K562 (cell line): Measurements from ENCODE around the gene DMAC2L. TPM values are rescaled to one million over a fixed set of nuclear protein-coding genes. Genes with fewer than 3 reads are reported as not detected.

Source experiments
- ATF3 ChIP-seq, 2 experiments: fragments of 450-650 bp in 1 of 2; sonication (generic) in 1 of 2; formaldehyde crosslinking in 1 of 2; IDR thresholded peaks in 1 of 2; conservative IDR thresholded peaks in 1 of 2; 2 replicates each; pipeline versions ENCODE4 v1.6.1 to v1.8.1; 2016 to 2023; ENCODE audit warnings: mild to moderate bottlenecking in 2 of 2, moderate library complexity in 2 of 2, inconsistent platforms in 1 of 2, missing genetic modification reagents in 1 of 2
- BACH1 ChIP-seq: fragments of 200-800 bp; sonication (Bioruptor generic); IDR thresholded peaks from 2 replicates; pipeline ENCODE4 v1.6.1; 2016; ENCODE audit warnings: missing genetic modification characterization, missing compliant biosample characterization
- FOXP1 ChIP-seq: sonication (generic); formaldehyde crosslinking; IDR thresholded peaks from 2 replicates; pipeline ENCODE4 v1.8.0; 2022; ENCODE audit warnings: mild to moderate bottlenecking, missing genetic modification reagents
- MIER1 ChIP-seq: fragments of 450-650 bp; IDR thresholded peaks from 2 replicates; pipeline ENCODE4 v1.6.1; 2016; ENCODE audit warnings: antibody characterized with exemption, mild to moderate bottlenecking, low read depth
- U2AF2 ChIP-seq: fragments of 200-400 bp; formaldehyde crosslinking; optimal IDR thresholded peaks from 2 replicates; pipeline ENCODE3; 2017; ENCODE audit warnings: low read depth, mild to moderate bottlenecking, low read length
- ZNF253 ChIP-seq: fragments of 250-450 bp; sonication (Bioruptor Pico); conservative IDR thresholded peaks from 2 replicates; pipeline ENCODE4 v1.6.1; 2021; ENCODE audit warnings: mild to moderate bottlenecking
- ZNF282 ChIP-seq: sonication (generic); formaldehyde crosslinking; IDR thresholded peaks from 2 replicates; pipeline ENCODE4 v1.8.1; 2023; ENCODE audit warnings: missing genetic modification reagents
- ZNF398 ChIP-seq: fragments of 250-450 bp; sonication (Bioruptor Pico); IDR thresholded peaks from 2 replicates; pipeline ENCODE4 v1.8.0; 2021; ENCODE audit warnings: moderate library complexity, mild to moderate bottlenecking, inconsistent platforms
- polyA plus RNA-seq, 8 experiments: library from polyadenylated mRNA; depleted of rRNA in 4 of 8; stranded (reverse) in 5 of 8; unstranded in 3 of 8; fragments of >200 nt; fragmentation: Nextera tagmentation in 2 of 8; fragmentation: Illumina TruSeq in 1 of 8; extraction: Ambion mirVana in 2 of 8; extraction: Trizol in 1 of 8; gene quantifications; 2 replicates each; pipeline versions ENCODE4 v1.2.1 to v1.2.3, GENCODE V29; 2011 to 2014; ENCODE audit warnings: inconsistent platforms in 1 of 8, missing spikeins in 1 of 8
- total RNA-seq, 7 experiments: library from RNA; depleted of rRNA in 6 of 7; stranded (reverse); fragments of >200 nt in 6 of 7; fragmentation: Illumina TruSeq in 2 of 7; extraction: Trizol in 2 of 7; gene quantifications; 2 replicates each; pipeline versions ENCODE4 v1.2.1 to v1.2.3, GENCODE V29; 2011 to 2021; ENCODE audit warnings: low replicate concordance in 1 of 7
- TF ChIP-seq, protein P1 (sequence below): fragments of 450-650 bp; IDR thresholded peaks from 2 replicates; pipeline ENCODE4 v1.6.1; 2016; ENCODE audit warnings: mild to moderate bottlenecking, moderate library complexity
- TF ChIP-seq, protein P2 (sequence below): fragments of 250-450 bp; sonication (Bioruptor Pico); IDR thresholded peaks from 2 replicates; pipeline ENCODE4 v1.8.0; 2022; ENCODE audit warnings: moderate library complexity, mild to moderate bottlenecking, inconsistent platforms
- TF ChIP-seq, protein P3 (sequence below): fragments of 250-450 bp; sonication (Bioruptor Pico); IDR thresholded peaks from 2 replicates; pipeline ENCODE4 v1.4.0; 2020

The DMAC2L gene
- total and polyA plus RNA-seq, 9 of the 15 experiments (the other 6 are each of a cell fraction or from before 2014, with no cell fraction given), result 4.0 to 37.2 (median 9.3) TPM

DNA sequence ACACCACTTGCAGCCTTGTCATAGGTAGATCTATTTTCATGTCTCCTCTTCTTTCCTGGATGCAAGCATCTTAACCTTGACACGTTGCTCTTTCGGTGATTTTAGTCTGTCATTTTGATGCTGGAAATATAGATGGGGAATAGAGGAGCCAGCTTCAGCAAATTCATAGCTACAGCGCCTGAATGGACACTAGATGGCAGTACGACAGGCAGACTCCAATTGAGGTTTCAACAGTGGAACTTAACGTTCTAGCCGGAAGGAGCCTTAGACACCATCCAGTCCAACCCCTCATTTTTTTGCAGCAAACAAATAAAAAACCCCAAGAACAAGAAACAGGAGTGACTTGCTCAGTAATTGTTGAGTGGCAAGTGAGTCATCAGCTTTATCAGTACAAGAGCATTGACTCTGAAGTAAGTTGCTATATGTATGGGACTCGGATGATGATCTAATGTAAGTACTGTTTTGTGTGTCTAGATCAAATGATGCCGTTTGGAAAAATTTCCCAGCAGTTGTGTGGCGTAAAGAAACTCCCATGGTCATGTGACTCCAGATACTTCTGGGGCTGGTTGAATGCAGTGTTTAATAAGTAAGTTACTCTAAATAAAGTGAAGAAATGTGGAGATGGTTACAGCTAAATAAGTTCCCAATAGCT, 9.0 kb downstream of the DMAC2L start (continued):
- TF ChIP-seq, protein P1, sequence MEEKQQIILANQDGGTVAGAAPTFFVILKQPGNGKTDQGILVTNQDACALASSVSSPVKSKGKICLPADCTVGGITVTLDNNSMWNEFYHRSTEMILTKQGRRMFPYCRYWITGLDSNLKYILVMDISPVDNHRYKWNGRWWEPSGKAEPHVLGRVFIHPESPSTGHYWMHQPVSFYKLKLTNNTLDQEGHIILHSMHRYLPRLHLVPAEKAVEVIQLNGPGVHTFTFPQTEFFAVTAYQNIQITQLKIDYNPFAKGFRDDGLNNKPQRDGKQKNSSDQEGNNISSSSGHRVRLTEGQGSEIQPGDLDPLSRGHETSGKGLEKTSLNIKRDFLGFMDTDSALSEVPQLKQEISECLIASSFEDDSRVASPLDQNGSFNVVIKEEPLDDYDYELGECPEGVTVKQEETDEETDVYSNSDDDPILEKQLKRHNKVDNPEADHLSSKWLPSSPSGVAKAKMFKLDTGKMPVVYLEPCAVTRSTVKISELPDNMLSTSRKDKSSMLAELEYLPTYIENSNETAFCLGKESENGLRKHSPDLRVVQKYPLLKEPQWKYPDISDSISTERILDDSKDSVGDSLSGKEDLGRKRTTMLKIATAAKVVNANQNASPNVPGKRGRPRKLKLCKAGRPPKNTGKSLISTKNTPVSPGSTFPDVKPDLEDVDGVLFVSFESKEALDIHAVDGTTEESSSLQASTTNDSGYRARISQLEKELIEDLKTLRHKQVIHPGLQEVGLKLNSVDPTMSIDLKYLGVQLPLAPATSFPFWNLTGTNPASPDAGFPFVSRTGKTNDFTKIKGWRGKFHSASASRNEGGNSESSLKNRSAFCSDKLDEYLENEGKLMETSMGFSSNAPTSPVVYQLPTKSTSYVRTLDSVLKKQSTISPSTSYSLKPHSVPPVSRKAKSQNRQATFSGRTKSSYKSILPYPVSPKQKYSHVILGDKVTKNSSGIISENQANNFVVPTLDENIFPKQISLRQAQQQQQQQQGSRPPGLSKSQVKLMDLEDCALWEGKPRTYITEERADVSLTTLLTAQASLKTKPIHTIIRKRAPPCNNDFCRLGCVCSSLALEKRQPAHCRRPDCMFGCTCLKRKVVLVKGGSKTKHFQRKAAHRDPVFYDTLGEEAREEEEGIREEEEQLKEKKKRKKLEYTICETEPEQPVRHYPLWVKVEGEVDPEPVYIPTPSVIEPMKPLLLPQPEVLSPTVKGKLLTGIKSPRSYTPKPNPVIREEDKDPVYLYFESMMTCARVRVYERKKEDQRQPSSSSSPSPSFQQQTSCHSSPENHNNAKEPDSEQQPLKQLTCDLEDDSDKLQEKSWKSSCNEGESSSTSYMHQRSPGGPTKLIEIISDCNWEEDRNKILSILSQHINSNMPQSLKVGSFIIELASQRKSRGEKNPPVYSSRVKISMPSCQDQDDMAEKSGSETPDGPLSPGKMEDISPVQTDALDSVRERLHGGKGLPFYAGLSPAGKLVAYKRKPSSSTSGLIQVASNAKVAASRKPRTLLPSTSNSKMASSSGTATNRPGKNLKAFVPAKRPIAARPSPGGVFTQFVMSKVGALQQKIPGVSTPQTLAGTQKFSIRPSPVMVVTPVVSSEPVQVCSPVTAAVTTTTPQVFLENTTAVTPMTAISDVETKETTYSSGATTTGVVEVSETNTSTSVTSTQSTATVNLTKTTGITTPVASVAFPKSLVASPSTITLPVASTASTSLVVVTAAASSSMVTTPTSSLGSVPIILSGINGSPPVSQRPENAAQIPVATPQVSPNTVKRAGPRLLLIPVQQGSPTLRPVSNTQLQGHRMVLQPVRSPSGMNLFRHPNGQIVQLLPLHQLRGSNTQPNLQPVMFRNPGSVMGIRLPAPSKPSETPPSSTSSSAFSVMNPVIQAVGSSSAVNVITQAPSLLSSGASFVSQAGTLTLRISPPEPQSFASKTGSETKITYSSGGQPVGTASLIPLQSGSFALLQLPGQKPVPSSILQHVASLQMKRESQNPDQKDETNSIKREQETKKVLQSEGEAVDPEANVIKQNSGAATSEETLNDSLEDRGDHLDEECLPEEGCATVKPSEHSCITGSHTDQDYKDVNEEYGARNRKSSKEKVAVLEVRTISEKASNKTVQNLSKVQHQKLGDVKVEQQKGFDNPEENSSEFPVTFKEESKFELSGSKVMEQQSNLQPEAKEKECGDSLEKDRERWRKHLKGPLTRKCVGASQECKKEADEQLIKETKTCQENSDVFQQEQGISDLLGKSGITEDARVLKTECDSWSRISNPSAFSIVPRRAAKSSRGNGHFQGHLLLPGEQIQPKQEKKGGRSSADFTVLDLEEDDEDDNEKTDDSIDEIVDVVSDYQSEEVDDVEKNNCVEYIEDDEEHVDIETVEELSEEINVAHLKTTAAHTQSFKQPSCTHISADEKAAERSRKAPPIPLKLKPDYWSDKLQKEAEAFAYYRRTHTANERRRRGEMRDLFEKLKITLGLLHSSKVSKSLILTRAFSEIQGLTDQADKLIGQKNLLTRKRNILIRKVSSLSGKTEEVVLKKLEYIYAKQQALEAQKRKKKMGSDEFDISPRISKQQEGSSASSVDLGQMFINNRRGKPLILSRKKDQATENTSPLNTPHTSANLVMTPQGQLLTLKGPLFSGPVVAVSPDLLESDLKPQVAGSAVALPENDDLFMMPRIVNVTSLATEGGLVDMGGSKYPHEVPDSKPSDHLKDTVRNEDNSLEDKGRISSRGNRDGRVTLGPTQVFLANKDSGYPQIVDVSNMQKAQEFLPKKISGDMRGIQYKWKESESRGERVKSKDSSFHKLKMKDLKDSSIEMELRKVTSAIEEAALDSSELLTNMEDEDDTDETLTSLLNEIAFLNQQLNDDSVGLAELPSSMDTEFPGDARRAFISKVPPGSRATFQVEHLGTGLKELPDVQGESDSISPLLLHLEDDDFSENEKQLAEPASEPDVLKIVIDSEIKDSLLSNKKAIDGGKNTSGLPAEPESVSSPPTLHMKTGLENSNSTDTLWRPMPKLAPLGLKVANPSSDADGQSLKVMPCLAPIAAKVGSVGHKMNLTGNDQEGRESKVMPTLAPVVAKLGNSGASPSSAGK, result no peak
- TF ChIP-seq, protein P2, sequence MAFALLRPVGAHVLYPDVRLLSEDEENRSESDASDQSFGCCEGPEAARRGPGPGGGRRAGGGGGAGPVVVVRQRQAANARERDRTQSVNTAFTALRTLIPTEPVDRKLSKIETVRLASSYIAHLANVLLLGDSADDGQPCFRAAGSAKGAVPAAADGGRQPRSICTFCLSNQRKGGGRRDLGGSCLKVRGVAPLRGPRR, result no peak
- TF ChIP-seq MIER1 (no peak), ZNF282 (CRISPR knock-in tag) (no peak), FOXP1 (CRISPR knock-in tag) (no peak), ZNF253 (CRISPR knock-in tag) (no peak), BACH1 (tag) (no peak), U2AF2 (no peak), ATF3 (IDR thresholded peaks at IDR 0.05) (peak; percentile 97), ATF3 (CRISPR knock-in tag; conservative IDR thresholded peaks at IDR 0.05) (peak; percentile 87; the same call in 1 of the 2 replicates), ZNF398 (no peak)
- TF ChIP-seq, protein P3, sequence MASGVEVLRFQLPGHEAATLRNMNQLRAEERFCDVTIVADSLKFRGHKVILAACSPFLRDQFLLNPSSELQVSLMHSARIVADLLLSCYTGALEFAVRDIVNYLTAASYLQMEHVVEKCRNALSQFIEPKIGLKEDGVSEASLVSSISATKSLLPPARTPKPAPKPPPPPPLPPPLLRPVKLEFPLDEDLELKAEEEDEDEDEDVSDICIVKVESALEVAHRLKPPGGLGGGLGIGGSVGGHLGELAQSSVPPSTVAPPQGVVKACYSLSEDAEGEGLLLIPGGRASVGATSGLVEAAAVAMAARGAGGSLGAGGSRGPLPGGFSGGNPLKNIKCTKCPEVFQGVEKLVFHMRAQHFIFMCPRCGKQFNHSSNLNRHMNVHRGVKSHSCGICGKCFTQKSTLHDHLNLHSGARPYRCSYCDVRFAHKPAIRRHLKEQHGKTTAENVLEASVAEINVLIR (CRISPR knock-in tag), result no peak
